CD4-positive, CD25-positive, alpha-beta regulatory T cell (primary cell): ENCODE measurements around the gene FOXJ3. TPM values are rescaled to one million over a fixed set of nuclear protein-coding genes. Genes with fewer than 3 reads are reported as not detected.
A peak's percentile ranks its signal among the peaks of the same experiment; 100 is the strongest.

ENCODE experiments used
- ATAC-seq, 2 donors: fragments of 150-1000 bp; cut with Tn5 transposase; one replicate each; pipeline ENCODE4 v1.10.0; 2021; ENCODE audit warnings: low read depth in 2 of 2, moderate number of reproducible peaks in 2 of 2, moderate library complexity in 1 of 2
- DNase-seq, 3 donors: peaks; one replicate each; pipeline versions ENCODE4 v3.0.0 to v3.0.0-alpha.2; 2012 to 2022; ENCODE audit warnings: mixed read lengths in 1 of 3
- H3K27ac ChIP-seq: one replicate; pipeline ENCODE4 v1.7.0; 2013; ENCODE audit warnings: mild to moderate bottlenecking, low read length; ENCODE audit not compliant: insufficient read depth, poor library complexity, severe bottlenecking
- H3K27me3 ChIP-seq: one replicate; pipeline ENCODE4 v1.7.0; 2013; ENCODE audit warnings: low read length; ENCODE audit not compliant: control insufficient read depth, insufficient read depth
- H3K36me3 ChIP-seq: one replicate; pipeline ENCODE4 v1.7.0; 2013; ENCODE audit warnings: mild to moderate bottlenecking, low read length, moderate library complexity; ENCODE audit not compliant: control insufficient read depth, insufficient read depth
- H3K4me1 ChIP-seq: 2 replicates; pipeline ENCODE4 v1.7.0; 2013; ENCODE audit warnings: mild to moderate bottlenecking, low read length; ENCODE audit not compliant: insufficient read depth, control insufficient read depth, poor library complexity, severe bottlenecking
- H3K4me3 ChIP-seq: one replicate; pipeline ENCODE4 v1.7.0; 2013; ENCODE audit warnings: low read depth, mild to moderate bottlenecking, low read length, moderate library complexity
- H3K9me3 ChIP-seq, 2 experiments: 1 replicate in 1 of 2; 2 replicates in 1 of 2; pipeline ENCODE4 v1.7.0; 2013; ENCODE audit warnings: low read length in 2 of 2, mild to moderate bottlenecking in 1 of 2, moderate library complexity in 1 of 2; ENCODE audit not compliant: control insufficient read depth in 2 of 2
- H3K27ac Mint-ChIP-seq, 3 donors: one replicate each; pipeline ENCODE4 v1.8.0; 2020 to 2022; ENCODE audit warnings: mild to moderate bottlenecking in 3 of 3, mixed read lengths in 3 of 3, moderate library complexity in 2 of 3
- H3K27me3 Mint-ChIP-seq: one replicate; pipeline ENCODE4 v1.8.0; 2022; ENCODE audit warnings: mild to moderate bottlenecking, mixed read lengths
- H3K36me3 Mint-ChIP-seq: one replicate; pipeline ENCODE4 v1.8.0; 2020; ENCODE audit warnings: mixed read lengths
- H3K4me1 Mint-ChIP-seq, 4 donors: one replicate each; pipeline ENCODE4 v1.8.0; 2020 to 2022; ENCODE audit warnings: mixed read lengths in 4 of 4, mild to moderate bottlenecking in 1 of 4
- H3K4me3 Mint-ChIP-seq, 4 donors: one replicate each; pipeline ENCODE4 v1.8.0; 2020 to 2022; ENCODE audit warnings: mild to moderate bottlenecking in 4 of 4, mixed read lengths in 4 of 4, moderate library complexity in 3 of 4
- H3K9me3 Mint-ChIP-seq, 7 donors: one replicate each; pipeline ENCODE4 v1.8.0; 2020 to 2022; ENCODE audit warnings: mixed read lengths in 7 of 7, mild to moderate bottlenecking in 3 of 7, moderate library complexity in 2 of 7
- polyA plus RNA-seq, 4 donors: library from polyadenylated mRNA; unstranded; fragments of 300-500 nt; fragmentation: Illumina TruSeq; gene quantifications; one replicate each; pipeline ENCODE4 v1.2.3, GENCODE V29; 2021
- total RNA-seq: library from RNA; stranded (reverse); gene quantifications from one replicate; pipeline ENCODE4 v1.2.3, GENCODE V29; 2022

Gene FOXJ3
- total and polyA plus RNA-seq, 5 donors from 2014 or later = 21.0 to 68.6 (median 37.1) TPM

DNA sequence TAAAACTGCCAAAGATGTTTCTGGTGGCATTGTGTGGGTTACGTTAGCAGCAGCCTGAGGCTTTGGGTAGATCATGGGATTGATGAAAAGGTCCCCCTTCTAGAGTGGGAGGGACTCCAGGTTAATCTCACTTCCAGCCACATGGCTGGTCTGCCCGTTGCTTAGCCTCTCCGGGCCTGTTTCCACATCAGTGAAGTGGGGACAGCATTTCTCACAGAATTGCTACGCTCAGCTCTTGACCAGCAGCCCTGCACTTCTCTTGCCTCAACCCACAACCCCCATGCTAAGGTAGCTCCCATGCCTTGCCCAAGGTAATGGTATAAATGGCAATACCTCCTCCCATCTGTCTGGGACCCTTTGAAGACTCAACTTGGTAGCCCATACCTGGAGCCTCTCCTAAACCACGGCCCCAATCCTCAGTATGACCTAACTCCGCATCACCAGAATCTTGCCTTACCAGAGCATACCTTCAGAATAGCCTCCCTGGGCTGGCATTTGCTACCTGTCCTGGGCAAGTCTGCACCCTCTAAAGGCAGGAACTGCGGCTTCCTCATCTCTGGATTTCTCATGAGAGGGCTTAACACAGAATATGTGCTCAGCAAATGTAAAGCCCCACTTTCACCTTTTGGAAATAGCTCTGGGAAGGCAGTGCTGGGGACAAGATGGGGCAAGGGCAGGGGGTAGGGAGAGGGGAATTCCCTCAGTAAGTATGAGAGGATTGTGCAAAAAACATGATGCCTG, 159.6 kb downstream of the FOXJ3 start:
- H3K36me3 ChIP-seq = peaks cover 7% of the 10 kb centered on the region
- no peaks in the 10 kb centered on the region for H3K9me3 Mint-ChIP-seq
- no peak overlapping the region for H3K27ac ChIP-seq
- H3K4me3 Mint-ChIP-seq = no peak overlapping the region
- no peak overlapping the region for H3K4me3 ChIP-seq
- H3K27me3 ChIP-seq = no peaks in the 10 kb centered on the region
- peaks cover 8% of the 10 kb centered on the region for H3K36me3 Mint-ChIP-seq
- no peaks in the 10 kb centered on the region for H3K27me3 Mint-ChIP-seq
- H3K27ac Mint-ChIP-seq = peak overlapping the region in 1 of 3 donors; percentile 29
- no peaks in the 10 kb centered on the region for H3K4me1 ChIP-seq
- DNase-seq (no peak), ATAC-seq (no peak)
- no peaks in the 10 kb centered on the region for H3K9me3 ChIP-seq
- H3K4me1 Mint-ChIP-seq = peaks cover 0 to 5% (median under 1%) of the 10 kb centered on the region in 4 donors

DNA sequence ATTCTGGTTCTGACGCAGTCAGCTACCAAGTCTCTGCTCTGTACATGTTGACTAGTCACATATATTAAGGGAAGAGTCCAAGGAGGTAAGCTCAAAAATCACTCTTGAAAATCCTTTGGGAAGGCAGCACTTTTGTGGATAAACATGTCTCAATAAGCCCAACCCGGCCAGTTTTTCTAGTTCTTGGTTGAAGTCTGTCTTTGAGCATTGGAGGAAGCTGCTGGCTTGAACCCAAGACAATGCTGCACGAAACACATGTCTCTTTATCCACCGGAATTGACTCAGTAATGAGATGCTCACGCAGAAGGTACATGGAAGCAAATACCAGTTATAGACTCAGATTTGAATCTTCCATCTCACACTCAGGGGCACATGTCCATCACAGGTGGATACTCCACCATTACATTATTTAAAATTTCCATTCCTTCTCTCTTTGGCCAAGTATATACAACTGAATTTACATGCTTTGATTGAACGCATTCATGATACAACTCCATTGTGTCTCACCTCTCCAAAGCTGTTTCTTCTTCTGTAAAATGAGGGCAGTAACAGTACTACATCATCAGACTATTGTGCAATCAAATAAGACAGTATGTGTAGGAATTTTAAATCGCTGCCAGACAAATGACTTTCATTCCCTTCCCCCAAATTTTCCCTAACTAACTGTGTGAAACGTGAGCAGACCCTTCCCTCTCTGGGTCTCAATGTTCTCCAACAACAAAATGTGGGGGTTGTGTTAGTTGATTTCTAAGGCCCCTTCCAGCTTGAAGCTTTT, 160.9 kb downstream of the FOXJ3 start:
- Histone ChIP-seq H3K27me3 (no peaks in the 10 kb centered on the region), H3K9me3 (no peaks in the 10 kb centered on the region), H3K4me1 (no peaks in the 10 kb centered on the region), H3K4me3 (no peak overlapping the region), H3K36me3 (no peaks in the 10 kb centered on the region), H3K27ac (no peak overlapping the region)
- DNase-seq (no peak), ATAC-seq (no peak)
- Mint-ChIP-seq H3K27me3 (no peaks in the 10 kb centered on the region), H3K36me3 (peaks cover 3% of the 10 kb centered on the region), H3K9me3 (no peaks in the 10 kb centered on the region), H3K27ac (peak overlapping the region in 2 of 3 donors; percentile 29 to 46), H3K4me3 (no peak overlapping the region), H3K4me1 (peaks cover 0 to 2% (median 0%) of the 10 kb centered on the region in 4 donors)

DNA sequence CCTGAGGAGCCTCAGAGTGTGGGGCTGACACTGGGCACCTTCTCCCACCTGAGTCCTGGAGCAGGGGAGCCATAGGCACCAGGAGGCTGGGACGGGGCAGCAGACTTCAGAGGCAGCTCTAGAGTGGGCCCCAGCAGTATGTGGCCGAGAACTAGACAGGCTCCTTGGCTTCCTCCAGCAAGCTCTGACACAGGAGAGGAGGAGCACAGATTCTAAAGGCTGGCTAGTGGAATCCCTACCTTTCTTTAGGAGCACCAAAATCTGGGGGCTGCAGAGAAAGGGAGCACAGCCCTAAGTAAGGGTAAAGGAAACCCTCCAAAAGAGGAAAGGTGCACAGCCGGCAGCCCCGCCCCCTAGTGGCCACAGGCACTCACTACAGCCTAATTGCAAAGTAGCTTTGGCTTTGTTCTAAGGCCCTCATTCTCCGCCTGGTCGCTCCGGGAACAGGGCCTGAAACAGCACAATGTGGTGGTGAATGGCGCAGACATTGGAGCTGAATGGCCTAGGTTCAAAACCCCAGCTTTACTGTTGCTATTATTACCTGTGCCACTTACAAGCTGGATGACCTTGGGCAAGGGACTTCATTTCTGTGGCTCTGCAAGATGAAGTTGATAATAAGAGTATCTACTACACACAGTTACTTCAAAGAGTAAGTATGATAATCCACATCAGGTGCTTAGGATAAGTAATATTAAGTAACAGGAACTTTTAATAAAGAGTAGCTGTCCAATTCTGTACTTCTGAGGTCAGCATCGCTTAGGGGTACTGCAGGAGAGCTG, 161.7 kb downstream of the FOXJ3 start:
- no peaks in the 10 kb centered on the region for H3K36me3 ChIP-seq
- peak; percentile 59 to 60 for ATAC-seq
- no peaks in the 10 kb centered on the region for H3K27me3 ChIP-seq
- no peak overlapping the region for H3K4me3 ChIP-seq
- H3K27ac ChIP-seq = no peak overlapping the region
- Mint-ChIP-seq H3K27me3 (no peaks in the 10 kb centered on the region), H3K27ac (no peak overlapping the region), H3K36me3 (peaks cover 3% of the 10 kb centered on the region), H3K4me1 (peaks cover 0 to 2% (median 0%) of the 10 kb centered on the region in 4 donors), H3K4me3 (no peak overlapping the region), H3K9me3 (no peaks in the 10 kb centered on the region)
- peak; percentile 44 to 55 (median 55) for DNase-seq
- H3K4me1 ChIP-seq = no peaks in the 10 kb centered on the region
- no peaks in the 10 kb centered on the region for H3K9me3 ChIP-seq

DNA sequence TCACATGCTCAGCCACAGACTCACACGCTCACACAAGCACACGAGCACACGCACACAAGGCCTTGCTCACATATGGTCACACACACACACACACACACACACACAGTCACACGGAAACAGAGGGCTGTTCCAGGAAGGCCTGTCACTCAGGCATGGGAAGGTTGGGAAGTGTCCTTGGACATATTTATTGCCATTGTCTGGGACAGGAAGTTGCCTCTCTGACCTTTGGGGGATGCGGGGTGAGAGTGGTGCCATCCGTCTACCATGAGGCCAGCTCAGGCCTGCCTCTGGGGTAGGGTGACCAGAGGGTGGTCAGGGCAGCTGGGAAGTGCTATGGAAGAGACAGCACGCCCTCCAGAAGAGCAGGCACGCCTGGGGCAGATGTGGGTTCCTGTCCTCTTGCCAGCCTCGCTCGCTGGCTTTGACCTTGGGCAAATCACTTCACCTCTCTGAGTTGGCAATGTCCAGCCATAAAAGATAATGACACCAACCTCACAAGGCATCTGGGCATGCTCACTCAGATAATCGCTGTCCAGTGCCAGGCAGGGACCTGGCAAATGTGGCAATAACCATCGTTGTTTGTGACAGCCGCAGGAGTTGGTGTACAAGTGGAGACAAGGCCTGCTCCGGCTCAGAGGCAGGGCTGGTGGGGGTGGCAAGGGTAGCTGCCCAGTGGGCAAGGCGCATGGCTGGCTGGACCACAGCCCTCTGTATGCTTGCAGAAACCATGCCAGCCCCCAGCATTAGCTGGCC, 162.5 kb downstream of the FOXJ3 start:
- no peaks in the 10 kb centered on the region for H3K27me3 Mint-ChIP-seq
- no peaks in the 10 kb centered on the region for H3K9me3 Mint-ChIP-seq
- H3K4me3 Mint-ChIP-seq = no peak overlapping the region
- ATAC-seq (no peak), DNase-seq (no peak)
- peaks cover 1% of the 10 kb centered on the region for H3K36me3 Mint-ChIP-seq
- no peaks in the 10 kb centered on the region for H3K27me3 ChIP-seq
- no peaks in the 10 kb centered on the region for H3K36me3 ChIP-seq
- no peaks in the 10 kb centered on the region for H3K4me1 ChIP-seq
- H3K27ac Mint-ChIP-seq = peak overlapping the region in 1 of 3 donors; percentile 48
- no peaks in the 10 kb centered on the region for H3K9me3 ChIP-seq
- H3K4me1 Mint-ChIP-seq = peaks cover 0 to 2% (median 0%) of the 10 kb centered on the region in 4 donors
- H3K4me3 ChIP-seq = no peak overlapping the region
- no peak overlapping the region for H3K27ac ChIP-seq

DNA sequence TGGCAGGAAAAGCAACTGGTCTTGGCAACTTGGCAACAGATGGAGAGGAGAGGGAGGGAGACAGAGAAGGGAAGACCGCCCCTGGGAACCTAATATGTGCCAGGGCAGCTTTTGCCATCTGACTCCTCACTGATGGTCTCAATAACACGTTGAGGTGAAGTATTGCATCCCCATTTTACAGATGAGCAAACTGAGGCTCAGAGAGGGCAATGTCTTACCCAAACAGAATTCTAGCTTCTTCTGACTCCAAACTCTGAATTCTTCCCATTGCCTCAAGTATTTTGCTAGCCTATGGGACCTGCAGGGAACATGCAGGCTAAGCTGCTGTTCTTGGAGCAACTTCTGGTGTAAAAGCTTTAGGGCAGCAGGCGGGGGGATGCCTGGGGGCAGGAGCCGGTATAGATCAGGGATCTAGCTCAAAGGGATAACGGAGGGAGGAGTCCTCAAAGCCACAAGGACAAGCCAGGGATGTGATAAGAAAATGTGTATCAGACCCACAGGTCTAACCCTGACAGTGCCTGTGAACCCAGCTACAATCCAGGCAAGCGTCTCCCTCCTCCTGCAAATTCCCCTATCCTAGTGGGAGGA, 163.3 kb downstream of the FOXJ3 start:
- no peak for DNase-seq
- Histone ChIP-seq H3K4me1 (no peaks in the 10 kb centered on the region), H3K36me3 (no peaks in the 10 kb centered on the region), H3K27me3 (no peaks in the 10 kb centered on the region), H3K4me3 (no peak overlapping the region), H3K9me3 (no peaks in the 10 kb centered on the region), H3K27ac (no peak overlapping the region)
- no peak for ATAC-seq
- H3K4me1 Mint-ChIP-seq = peaks cover 0 to 2% (median 0%) of the 10 kb centered on the region in 4 donors
- no peak overlapping the region for H3K4me3 Mint-ChIP-seq
- no peaks in the 10 kb centered on the region for H3K27me3 Mint-ChIP-seq
- no peaks in the 10 kb centered on the region for H3K9me3 Mint-ChIP-seq
- no peaks in the 10 kb centered on the region for H3K36me3 Mint-ChIP-seq
- peak overlapping the region in 1 of 3 donors; percentile 76 for H3K27ac Mint-ChIP-seq

DNA sequence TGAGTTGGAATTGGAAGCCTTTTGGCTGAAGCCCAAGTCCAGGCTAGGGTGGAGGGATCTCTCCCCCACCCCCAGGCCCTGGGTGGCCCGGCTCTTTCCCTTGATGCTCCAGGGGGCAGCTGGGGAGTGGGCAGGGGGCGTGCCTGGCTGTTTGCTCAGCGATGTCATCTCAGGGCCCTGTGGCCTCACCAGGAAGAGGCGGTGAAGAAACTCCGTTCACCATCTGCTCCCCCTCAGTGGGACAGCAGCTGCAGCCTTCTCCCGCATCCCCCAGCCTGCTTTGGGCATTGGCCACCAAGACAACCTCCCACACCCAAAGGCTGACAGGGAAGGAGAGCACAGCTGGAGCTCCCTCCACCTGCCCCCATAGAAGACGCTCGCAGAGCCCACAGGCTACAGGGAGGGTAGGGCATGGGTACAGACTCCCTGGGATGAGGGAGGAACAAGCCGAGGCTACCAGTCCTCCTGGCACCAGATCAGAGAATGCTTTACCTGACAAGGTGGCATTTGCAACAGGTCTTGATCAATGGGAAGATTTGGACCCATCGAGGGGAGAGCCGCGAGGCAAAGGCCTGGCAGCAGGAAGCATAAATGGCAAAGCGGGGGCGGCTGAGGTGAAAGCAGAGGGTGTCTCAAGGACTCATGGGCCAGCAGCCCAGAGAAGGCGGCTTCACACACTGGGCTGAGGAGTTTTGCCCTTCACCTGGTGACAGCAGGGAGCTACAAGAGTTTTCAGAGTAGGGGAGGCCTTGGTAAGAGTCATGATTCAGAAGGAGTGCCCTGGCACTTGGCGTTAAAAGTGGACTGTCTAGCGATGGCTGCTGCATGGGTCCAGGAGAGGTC, 164.0 kb downstream of the FOXJ3 start:
- peak overlapping the region in 1 of 3 donors; percentile 76 for H3K27ac Mint-ChIP-seq
- DNase-seq = no peak
- no peak overlapping the region for H3K4me3 Mint-ChIP-seq
- Histone ChIP-seq H3K4me1 (no peaks in the 10 kb centered on the region), H3K27ac (no peak overlapping the region), H3K36me3 (no peaks in the 10 kb centered on the region), H3K27me3 (no peaks in the 10 kb centered on the region), H3K9me3 (no peaks in the 10 kb centered on the region), H3K4me3 (no peak overlapping the region)
- peaks cover 0 to 2% (median 0%) of the 10 kb centered on the region in 7 donors for H3K9me3 Mint-ChIP-seq
- no peaks in the 10 kb centered on the region for H3K27me3 Mint-ChIP-seq
- no peaks in the 10 kb centered on the region for H3K36me3 Mint-ChIP-seq
- peaks cover 0 to 2% (median 0%) of the 10 kb centered on the region in 4 donors for H3K4me1 Mint-ChIP-seq
- no peak for ATAC-seq
